Activated CD8-positive, alpha-beta T cell treated with anti-CD3 and anti-CD28 coated beads for 36 hours (primary cell): Measurements from ENCODE around the gene DECR2. TPM values are rescaled to one million over a fixed set of nuclear protein-coding genes. Genes with fewer than 3 reads are reported as not detected.
"Not testable (repeated sequence)": the region's sequence is repeated elsewhere in the genome, so short reads cannot be mapped to it uniquely, and the experiment has no call there.

Source experiments
- ATAC-seq: fragments of 200-7000 bp; cut with Tn5 transposase; one replicate; pipeline ENCODE4 v1.10.0; 2021; ENCODE audit warnings: mild to moderate bottlenecking, moderate library complexity
- CTCF ChIA-PET: fragments of 350-600 bp; sonication (Branson Sonifier 250); formaldehyde crosslinking; loops from one replicate; lab custom pipeline; 2021; ENCODE audit warnings: antibody characterized with exemption; lab: Charles Lee
- POLR2A ChIA-PET: fragments of 350-600 bp; sonication (Branson Sonifier 250); formaldehyde crosslinking; loops from one replicate; lab custom pipeline; 2021; ENCODE audit warnings: antibody characterized with exemption; lab: Charles Lee
- DNase-seq: peaks from one replicate; pipeline ENCODE4 v3.0.0-alpha.2; 2020
- H3K27ac Mint-ChIP-seq: one replicate; pipeline ENCODE4 v1.8.0; 2021; ENCODE audit warnings: mild to moderate bottlenecking, mixed read lengths
- H3K27me3 Mint-ChIP-seq: one replicate; pipeline ENCODE4 v1.8.0; 2021; ENCODE audit warnings: mixed read lengths
- H3K36me3 Mint-ChIP-seq: one replicate; pipeline ENCODE4 v1.8.0; 2021; ENCODE audit warnings: low read depth, mixed read lengths
- H3K4me1 Mint-ChIP-seq: one replicate; pipeline ENCODE4 v1.8.0; 2021; ENCODE audit warnings: low read depth, mixed read lengths
- H3K4me3 Mint-ChIP-seq: one replicate; pipeline ENCODE4 v1.8.0; 2021; ENCODE audit warnings: mild to moderate bottlenecking, moderate library complexity, mixed read lengths
- H3K9me3 Mint-ChIP-seq: one replicate; pipeline ENCODE4 v1.8.0; 2021; ENCODE audit warnings: mixed read lengths
- CTCF ChIP-seq: fragments of 200-600 bp; IDR thresholded peaks from one replicate; pipeline ENCODE4 v1.8.0; 2022; ENCODE audit warnings: antibody characterized with exemption, mild to moderate bottlenecking
- intact Hi-C: fragments of 100-400 bp; cut with micrococcal nuclease; formaldehyde crosslinking; loops from one replicate; pipeline ENCODE4 v1.10.0; 2022
- total RNA-seq, 2 experiments: library from RNA; stranded (reverse); gene quantifications; one replicate each; pipeline ENCODE4 v1.2.3, GENCODE V29; 2021

DECR2 gene
- total RNA-seq, 2 experiments from 2014 or later = 9.7 to 10.0 TPM

GRCh38 chr16:381789-382717, 19.6 kb upstream of the DECR2 start, which contains the start of gene PGAP6:
Gene PGAP6, minus strand, starts transcription at chr16:381978. Its CDS starts 157 bp downstream, at chr16:381821.
- intact Hi-C loops = no loop called here
- CTCF ChIA-PET = no interaction called here
- Mint-ChIP-seq H3K9me3 (no peaks in the 10 kb centered on the region), H3K4me3 (peak within 1 kb of the TSS; percentile 75), H3K27me3 (no peaks in the 10 kb centered on the region), H3K4me1 (peaks cover 28% of the 10 kb centered on the region), H3K27ac (peak within 1 kb of the TSS; percentile 42), H3K36me3 (no peaks in the 10 kb centered on the region)
- no peak for TF ChIP-seq CTCF
- POLR2A ChIA-PET = interaction anchor here (1.0 to 2.3 kb wide), 5 partner anchors 10 to 153 kb away, joined by 3 to 7 read pairs (median 4); partner anchors contain the start of gene LUC7L
- ATAC-seq (peak; percentile 70), DNase-seq (peak; percentile 64)

- no peaks in the 10 kb centered on the region for H3K9me3 Mint-ChIP-seq
- peak; percentile 81 for DNase-seq
- H3K4me3 Mint-ChIP-seq = peak overlapping the region; percentile 75
- TF ChIP-seq CTCF = no peak
- H3K27me3 Mint-ChIP-seq = no peaks in the 10 kb centered on the region
- no peaks in the 10 kb centered on the region for H3K36me3 Mint-ChIP-seq
- peak overlapping the region; percentile 65 for H3K27ac Mint-ChIP-seq
- ATAC-seq = peak; percentile 64
- peaks cover 28% of the 10 kb centered on the region for H3K4me1 Mint-ChIP-seq
- ChIA-PET CTCF (interaction anchor here (1.7 kb wide), 1 partner anchor 318 kb away, joined by 5 read pairs; no protein-coding TSS in a partner anchor), POLR2A (interaction anchor here (1.0 to 1.5 kb wide), 3 partner anchors 8 to 143 kb away, joined by 3 to 4 read pairs (median 4); no protein-coding TSS in a partner anchor)
- intact Hi-C loops = no loop called here
These were observed 18.2 kb upstream of the DECR2 start for GRCh38 chr16:383326-384051.

GRCh38 chr16:386641-387156, 15.0 kb upstream of the DECR2 start:
- DNase-seq (no peak), ATAC-seq (no peak)
- intact Hi-C loops = no loop called here
- no peak overlapping the region for H3K4me3 Mint-ChIP-seq
- peaks cover under 1% of the 10 kb centered on the region for H3K9me3 Mint-ChIP-seq
- no peaks in the 10 kb centered on the region for H3K36me3 Mint-ChIP-seq
- H3K27ac Mint-ChIP-seq = no peak overlapping the region
- TF ChIP-seq CTCF = no peak
- CTCF ChIA-PET = no interaction called here
- POLR2A ChIA-PET = no interaction called here
- no peaks in the 10 kb centered on the region for H3K27me3 Mint-ChIP-seq
- H3K4me1 Mint-ChIP-seq = peaks cover 23% of the 10 kb centered on the region

- DNase-seq, intact Hi-C loops, H3K36me3 Mint-ChIP-seq, H3K4me3 Mint-ChIP-seq, H3K27ac Mint-ChIP-seq, ATAC-seq, CTCF ChIA-PET, H3K9me3 Mint-ChIP-seq, H3K27me3 Mint-ChIP-seq, POLR2A ChIA-PET: not testable (repeated sequence)
- H3K4me1 Mint-ChIP-seq = peaks cover 28% of the 10 kb centered on the region
These were observed 13.7 kb upstream of the DECR2 start for GRCh38 chr16:387761-388666.
